GM21515 (cell line): Measurements from ENCODE around the gene CCDC85A.

Experiments used
- ATAC-seq: cut with Tn5 transposase; IDR thresholded peaks from one replicate; pipeline ENCODE4 v1.9.1; 2021; ENCODE audit not compliant: unreplicated experiment

CCDC85A gene

DNA sequence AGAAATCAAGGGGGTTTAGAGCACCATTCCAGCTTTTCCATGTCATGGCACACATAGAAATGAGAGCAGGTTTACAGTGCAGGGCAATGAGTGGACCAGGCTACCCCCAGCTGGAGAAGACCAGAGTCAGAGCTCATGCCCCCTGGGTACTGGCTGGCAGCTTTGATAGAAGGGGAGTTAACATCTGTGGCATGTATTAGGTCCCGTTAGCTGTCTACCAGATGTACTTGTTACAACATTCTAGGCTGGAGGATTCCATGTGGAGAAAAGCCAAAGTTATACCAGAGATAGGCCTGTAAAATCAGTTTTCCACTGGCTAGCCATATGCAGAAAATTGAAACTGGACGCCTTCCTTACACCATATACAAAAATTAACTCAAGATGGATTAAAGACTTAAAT is 109.2 kb downstream of the CCDC85A start:
- ATAC-seq = no peak

- ATAC-seq = no peak
Measured at GRCh38 chr2:56295666-56296065, 111.9 kb downstream of the CCDC85A start.

DNA sequence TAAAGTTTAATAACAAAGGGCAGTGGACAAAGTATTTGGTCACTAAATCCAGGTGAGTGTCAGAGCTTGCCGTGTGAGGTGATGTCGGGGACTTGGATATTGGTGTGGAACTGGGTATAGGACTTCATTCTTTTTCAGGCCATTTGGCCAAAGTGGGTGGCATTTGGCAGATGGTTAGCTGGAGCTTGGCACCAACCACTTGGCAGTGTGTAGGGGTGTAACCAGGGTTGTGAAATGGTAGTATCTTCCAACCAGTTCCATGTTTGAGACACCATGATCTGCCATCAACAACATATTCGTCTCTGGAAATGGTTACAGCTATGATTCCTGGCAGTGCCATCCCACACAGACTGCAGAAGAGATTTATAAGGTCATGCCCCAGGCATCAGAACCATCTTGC is 113.9 kb downstream of the CCDC85A start:
- ATAC-seq = no peak

DNA sequence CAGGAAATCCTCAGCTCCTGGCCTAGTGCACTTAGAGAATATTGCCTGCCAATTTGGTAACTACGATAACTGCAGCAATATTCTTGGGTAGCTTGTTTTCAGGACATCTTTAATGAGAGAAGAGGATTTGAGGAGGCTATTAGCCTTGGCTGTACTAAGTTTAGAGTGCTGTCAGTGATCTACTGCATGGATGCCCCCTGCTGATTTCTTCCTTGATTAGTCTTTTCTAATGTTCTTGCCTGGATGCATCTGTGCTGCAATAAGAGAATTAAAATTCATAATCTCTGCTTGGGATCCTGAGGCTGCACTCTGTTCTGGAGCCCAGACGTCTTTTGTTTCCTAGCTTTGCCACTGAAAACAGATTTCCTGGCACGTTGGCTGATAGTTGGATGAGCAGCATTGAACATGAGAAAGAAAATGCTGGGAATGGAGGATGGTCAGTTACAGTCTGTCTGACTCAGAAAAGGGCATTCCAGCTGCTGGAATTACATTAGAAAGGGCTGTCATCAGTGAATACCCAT is 115.4 kb downstream of the CCDC85A start:
- ATAC-seq = no peak

DNA sequence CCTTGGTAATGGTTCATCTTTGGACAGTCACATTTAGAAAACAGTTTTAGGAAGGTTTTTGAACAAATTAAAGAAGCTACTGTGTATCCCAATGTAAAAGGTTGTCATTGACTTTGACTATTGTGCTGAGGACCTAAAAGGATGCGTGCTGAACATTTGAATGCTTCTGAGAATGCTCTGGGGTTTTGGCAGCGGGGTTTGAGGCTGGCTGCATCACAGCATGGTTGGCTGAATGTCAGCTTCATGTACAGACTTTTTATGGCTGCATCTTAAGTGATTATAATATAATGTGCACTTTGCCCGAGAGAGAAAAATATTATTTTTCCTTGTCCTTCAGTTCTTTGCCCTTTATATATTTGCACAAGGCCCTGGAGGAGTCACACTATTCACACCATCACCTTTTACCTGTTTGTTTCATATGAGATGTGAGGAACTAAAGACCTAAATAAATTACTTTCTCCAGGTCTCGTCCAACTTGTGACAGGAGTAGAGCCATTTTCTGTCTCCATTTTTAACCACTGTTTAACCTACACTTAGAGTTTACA is 125.9 kb downstream of the CCDC85A start:
- ATAC-seq = no peak

GRCh38 chr2:56313500-56313921 is 129.7 kb downstream of the CCDC85A start:
- ATAC-seq = no peak

- no peak for ATAC-seq
Measured at GRCh38 chr2:56314371-56314770, 130.6 kb downstream of the CCDC85A start.

- no peak for ATAC-seq
Measured at GRCh38 chr2:56314796-56315195, 131.0 kb downstream of the CCDC85A start.

GRCh38 chr2:56315376-56315775 is 131.6 kb downstream of the CCDC85A start:
- no peak for ATAC-seq

DNA sequence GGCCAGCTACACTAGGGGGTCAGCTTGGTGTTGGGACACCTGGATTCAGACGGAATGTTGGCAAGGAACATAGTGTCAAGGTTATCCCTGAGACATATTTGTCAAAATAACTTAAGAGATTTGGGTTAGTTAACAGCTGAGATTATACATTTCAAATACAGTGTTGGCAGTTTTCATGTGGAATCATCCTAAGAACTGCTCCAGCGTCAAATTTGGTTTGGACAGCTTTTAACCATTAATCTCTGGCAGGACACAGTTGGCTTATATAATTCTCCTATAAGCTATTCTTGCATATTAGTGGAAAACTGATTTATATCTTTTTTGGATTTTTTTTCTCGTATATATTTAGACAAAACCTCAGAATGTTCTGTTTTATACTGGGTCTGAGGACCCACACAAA is 132.2 kb downstream of the CCDC85A start:
- ATAC-seq = no peak

DNA sequence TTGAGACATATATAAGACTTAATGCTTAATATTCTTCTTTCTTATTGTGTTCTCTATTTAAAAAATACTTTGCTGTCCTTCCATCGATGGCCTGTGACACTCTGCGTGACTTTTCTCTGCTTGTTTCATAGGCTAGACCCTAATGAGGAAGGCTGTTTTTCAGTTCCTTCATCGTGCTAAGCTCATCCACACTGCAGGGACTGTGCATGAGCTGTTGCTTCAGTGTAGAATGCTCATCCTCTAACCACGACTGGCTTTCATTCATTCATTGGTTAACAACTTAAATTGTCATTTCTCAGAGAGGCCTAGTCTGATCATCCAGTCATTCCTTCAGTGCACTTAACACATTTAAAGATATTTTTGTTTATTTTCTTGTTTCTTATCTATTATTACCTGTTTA is 134.4 kb downstream of the CCDC85A start:
- ATAC-seq = no peak

GRCh38 chr2:56325661-56326345 is 142.0 kb downstream of the CCDC85A start:
- no peak for ATAC-seq

- ATAC-seq = no peak
Measured at GRCh38 chr2:56326346-56326741, 142.6 kb downstream of the CCDC85A start.

GRCh38 chr2:56331810-56332209 is 148.0 kb downstream of the CCDC85A start:
- no peak for ATAC-seq

GRCh38 chr2:56333812-56334485 is 150.2 kb downstream of the CCDC85A start:
- no peak for ATAC-seq

DNA sequence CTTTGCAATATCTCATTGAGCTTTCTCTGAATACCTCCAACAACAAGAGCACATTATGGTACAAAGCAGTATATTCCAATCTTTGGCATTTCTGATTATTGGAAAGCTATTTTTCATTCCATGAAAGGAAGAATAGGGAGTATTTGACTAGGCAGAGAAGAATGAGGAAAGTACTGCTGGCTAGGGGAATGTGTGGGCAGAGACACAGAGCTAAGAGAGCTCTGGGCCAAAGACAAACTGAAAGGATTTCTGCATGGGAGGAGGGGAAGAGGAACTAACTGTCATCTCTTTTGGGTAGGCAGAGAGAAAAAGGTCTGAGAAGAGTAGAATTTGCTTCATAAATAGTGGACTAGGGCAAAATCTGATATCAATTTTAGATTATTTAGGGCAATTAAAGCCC is 150.8 kb downstream of the CCDC85A start:
- ATAC-seq = no peak

DNA sequence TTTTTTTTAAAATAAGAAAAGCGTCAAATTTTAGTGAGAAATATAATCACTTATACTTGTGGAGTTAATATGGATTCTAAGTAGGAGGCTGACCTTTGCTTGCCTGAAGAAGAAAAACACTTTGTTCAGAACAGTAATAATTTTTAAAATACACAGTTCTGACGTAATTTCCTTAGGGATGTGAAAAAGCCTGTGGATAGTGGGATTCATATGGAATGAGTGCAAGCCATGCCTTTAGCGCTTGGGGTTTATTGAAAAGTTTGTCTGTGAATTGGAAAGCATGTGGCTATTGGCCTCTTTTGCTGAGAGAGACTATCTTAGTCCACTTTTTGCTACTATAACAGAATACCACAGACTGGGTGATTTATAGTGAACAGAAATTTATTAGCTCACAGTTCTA is 151.3 kb downstream of the CCDC85A start:
- no peak for ATAC-seq

GRCh38 chr2:56337342-56337741 is 153.6 kb downstream of the CCDC85A start:
- no peak for ATAC-seq

DNA sequence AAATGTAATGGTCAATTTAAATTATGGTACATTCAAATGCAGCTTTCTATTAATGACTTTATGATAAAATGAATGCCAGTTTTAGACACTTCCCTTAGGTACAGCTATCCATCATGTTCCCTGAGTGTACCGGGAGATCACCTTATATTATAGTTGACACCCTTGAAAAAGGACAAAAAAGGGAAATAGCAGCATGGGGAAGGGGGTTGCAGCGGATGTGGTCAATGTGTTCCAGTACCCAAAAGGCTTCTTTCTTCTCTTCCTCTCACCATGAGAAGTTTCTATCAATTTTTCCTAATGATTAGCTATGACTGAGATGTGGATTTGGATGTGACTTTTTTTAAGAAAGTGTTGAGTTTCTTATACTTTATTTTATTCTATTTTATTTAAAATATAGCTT is 154.4 kb downstream of the CCDC85A start:
- ATAC-seq = no peak

GRCh38 chr2:56344771-56345170 is 161.0 kb downstream of the CCDC85A start:
- no peak for ATAC-seq

DNA sequence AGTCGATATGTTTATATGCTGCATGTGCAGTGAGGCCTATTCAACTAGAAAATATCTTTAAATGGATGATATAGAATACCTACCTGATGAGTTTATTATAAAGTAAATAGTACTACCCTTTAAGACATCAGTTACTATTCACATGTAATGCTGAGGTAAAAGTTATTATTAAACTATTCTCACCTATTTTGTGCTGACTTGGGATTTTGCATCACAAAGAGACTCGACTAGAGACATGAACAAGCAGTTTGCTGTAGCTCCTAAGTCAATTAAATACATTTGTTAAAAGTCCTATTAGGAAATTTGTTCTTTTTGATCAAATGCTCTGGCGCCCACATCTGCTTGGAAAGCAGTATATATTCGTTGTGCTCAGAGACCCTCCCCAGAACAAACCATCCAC is 164.1 kb downstream of the CCDC85A start:
- no peak for ATAC-seq
